ENCODE results near the gene CNTN1.
"Not testable (repeated sequence)": the region's sequence is repeated elsewhere in the genome, so short reads cannot be mapped to it uniquely, and the experiment has no call there.

Gene CNTN1

DNA sequence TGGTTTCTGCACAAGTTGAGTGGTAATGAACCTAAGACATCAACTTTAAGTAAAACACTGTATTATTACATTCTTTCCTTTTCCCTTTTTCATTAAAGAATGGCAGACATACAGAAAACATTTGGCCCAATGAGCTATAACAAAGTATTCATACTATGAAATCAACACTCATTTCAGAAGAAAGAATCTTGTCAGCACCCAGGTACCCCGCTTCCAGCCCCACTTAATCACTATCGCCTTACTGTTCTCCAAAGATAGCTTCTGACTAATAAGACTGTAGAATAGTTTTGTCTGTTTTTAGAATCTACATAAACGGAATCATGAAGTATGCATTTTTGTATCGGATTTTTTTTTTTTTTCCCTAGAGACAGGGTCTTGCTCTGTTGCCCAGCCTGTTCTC lies 9.5 kb downstream of the CNTN1 start:
- no peak for DNase-seq (ENCODE audit: low read depth)

DNA sequence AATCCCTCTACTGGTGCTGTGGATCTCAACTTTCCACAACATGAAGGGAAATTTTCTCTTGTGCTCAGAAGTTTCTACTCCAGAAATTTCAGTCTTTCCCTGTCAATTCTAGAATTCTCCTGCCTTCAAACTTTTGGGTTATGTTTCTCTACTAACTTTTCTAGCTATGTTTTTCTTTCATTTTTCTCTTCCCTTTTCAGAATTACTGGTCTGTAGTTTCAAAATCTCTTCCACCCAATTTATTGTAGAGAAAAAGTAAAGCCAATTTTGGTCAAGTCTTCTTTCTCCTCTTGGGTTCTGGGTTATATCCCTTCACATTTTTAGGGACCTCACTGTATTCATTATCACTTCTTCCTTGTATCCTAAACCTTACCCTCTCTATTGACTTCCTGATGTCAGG lies 18.9 kb downstream of the CNTN1 start:
- DNase-seq (ENCODE audit: low read depth): no peak

DNA sequence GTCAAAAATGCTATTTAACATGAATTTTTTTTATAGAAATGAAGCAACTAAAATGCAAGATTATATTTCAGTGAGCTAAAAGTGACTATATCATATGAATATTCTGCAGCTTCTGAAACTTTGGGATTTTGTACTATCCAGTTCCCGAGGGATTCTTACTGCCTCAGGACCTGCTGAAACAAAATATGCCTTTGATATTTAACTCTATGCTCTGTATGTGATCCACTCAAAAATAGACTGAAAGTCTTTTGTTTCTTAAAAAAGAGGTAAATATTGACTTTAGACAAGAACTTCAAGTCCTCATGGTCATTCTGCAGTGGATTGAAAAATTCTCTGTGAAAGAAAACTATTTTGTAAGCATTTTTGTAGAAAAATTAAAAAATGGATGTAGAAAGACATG lies 22.4 kb downstream of the CNTN1 start:
- no peak for DNase-seq (ENCODE audit: low read depth)

- DNase-seq (ENCODE audit: low read depth): no peak
Measured at GRCh38 chr12:40716037-40716436, 23.8 kb downstream of the CNTN1 start.

- no peak for DNase-seq (ENCODE audit: low read depth)
Measured at GRCh38 chr12:40717576-40717975, 25.3 kb downstream of the CNTN1 start.

GRCh38 chr12:40718878-40719372 lies 26.7 kb downstream of the CNTN1 start:
- DNase-seq (ENCODE audit: low read depth): no peak

DNA sequence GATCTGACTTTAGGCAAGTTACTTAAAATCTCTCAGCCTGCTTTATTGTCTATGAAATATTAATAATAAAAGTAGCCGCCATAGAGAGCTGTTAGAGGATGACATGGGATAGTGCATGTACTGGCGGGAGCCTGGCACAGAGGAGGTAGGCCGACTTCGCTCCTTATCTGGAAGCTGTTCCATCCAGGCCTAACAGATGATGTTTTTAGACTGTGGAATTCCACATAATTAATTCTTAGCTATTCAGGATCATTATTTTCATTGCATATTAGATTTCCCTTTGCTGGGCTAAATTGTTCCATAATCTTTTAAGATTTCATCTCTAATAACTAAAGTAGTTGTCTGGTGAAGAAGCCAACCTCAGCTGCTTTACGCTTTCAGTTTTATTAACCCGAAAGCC lies 30.8 kb downstream of the CNTN1 start:
- no peak for DNase-seq (ENCODE audit: low read depth)

DNA sequence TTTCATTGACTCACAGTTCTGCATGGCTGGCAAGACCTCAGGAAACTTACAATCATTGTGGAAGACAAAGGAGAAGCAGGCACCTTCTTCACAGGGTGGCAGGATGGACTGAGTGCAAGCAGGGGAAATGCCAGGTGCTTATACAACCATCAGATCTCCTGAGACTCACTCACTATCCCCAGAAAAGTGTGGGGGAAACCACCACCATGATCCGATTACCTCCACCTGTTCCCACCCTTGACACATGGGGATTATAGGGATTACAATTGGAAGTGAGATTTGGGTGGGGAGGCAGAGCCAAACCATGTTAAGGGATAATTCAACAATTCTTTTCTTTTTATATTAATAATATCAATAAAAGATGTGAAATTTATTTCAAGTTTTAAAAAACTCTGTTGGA lies 34.1 kb downstream of the CNTN1 start:
- no peak for DNase-seq (ENCODE audit: low read depth)

- no peak for DNase-seq (ENCODE audit: low read depth)
Measured at GRCh38 chr12:40727774-40728483, 35.7 kb downstream of the CNTN1 start.

DNA sequence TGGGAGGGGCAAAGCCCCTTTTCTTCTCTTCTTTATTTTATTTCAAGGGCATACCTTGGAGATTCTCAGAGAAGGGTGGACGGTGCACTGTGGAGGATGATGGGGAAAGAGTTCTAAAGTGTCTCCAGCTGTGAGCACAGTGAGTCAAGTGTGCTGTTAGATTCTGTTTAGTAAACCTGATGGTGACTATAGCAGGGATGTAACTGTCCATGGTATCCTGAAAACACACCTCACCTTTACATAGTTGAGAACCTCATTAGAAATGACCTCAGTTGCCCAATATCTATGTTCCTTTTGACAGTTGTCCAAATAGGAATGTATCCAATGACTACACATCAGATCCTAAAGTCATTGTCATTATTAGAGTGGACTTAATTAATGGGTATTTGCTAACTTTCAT lies 38.0 kb downstream of the CNTN1 start:
- DNase-seq (ENCODE audit: low read depth): no peak

DNA sequence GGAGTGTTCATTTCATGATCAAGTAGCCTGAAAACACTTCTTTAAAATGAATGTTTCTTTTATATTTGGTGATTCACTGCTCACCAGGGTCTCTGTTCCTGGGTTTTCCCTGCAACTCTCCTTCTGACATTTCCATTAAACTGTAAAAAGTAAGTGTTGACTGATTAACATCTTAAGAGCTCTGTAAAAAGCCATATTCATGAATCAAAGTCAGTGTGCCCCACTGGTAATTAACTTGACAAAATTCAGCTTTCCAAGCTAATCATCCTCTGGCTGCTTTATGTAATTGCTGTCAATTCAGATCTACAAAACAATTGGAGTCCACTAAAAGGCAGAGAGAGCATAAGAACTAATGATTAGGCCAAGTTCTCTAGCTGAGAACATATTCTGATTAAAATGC lies 41.6 kb downstream of the CNTN1 start:
- no peak for DNase-seq (ENCODE audit: low read depth)

- no peak for DNase-seq (ENCODE audit: low read depth)
Measured at GRCh38 chr12:40734276-40734675, 42.0 kb downstream of the CNTN1 start.

GRCh38 chr12:40735551-40736230 lies 43.5 kb downstream of the CNTN1 start:
- no peak for DNase-seq (ENCODE audit: low read depth)

DNA sequence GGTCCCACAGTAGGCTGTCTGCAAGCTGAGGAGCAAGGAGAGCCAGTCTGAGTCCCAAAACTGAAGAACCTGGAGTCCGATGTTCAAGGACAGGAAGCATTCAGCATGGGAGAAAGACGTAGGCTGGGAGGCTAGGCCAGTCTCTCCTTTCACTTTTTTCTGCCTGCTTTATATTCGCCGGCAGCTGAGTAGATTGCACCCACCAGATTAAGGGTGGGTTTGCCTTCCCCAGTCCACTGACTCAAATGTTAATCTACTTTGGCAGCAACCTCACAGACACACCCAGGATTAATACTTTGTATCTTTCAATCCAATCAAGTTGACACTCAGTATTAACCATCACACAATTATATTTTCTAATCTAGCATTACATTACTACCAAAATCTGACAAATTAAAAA lies 45.2 kb downstream of the CNTN1 start:
- DNase-seq (ENCODE audit: low read depth): not testable (repeated sequence)

GRCh38 chr12:40738856-40739255 lies 46.6 kb downstream of the CNTN1 start:
- no peak for DNase-seq (ENCODE audit: low read depth)

DNA sequence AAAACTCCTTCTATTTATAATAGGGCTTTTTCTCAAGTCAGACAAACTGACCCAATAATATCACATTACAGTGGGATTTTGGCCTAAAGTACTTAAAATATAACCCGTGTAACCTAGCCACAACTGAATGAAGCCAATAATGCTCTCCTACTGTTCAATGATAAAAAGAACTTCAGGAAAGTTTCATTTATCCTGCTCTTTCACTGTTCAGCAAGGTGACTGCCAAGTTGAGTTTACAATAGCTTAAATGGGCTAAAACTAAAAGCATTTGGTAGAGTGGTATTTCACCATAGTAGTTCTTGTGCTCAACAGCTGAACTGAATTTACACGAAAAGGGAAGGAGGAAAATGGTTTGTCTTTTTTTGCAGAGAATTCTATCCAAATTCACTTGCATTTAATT lies 49.8 kb downstream of the CNTN1 start:
- no peak for DNase-seq (ENCODE audit: low read depth)

GRCh38 chr12:40745386-40745785 lies 53.1 kb downstream of the CNTN1 start:
- no peak for DNase-seq (ENCODE audit: low read depth)

DNA sequence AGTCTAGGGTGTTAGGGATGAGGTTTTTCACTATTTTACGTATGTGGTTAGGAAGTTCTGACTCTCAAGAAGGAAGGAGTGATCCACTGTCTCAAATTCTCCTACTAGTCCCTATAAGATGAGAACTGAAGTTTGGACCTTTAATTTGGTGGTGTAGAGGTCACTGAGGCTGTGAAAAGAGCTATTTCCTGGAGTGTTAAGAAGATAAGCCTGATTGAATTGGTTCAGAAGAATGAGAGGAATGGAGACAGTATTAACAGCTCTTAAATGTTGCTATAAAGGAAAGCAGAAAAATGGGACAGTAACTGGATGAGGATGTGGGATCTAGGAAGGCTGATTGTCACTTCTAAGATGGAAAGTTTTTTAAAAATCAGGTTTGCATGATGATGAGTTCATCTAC lies 57.6 kb downstream of the CNTN1 start:
- no peak for DNase-seq (ENCODE audit: low read depth)

- no peak for DNase-seq (ENCODE audit: low read depth)
Measured at GRCh38 chr12:40752011-40752410, 59.8 kb downstream of the CNTN1 start.

GRCh38 chr12:40760821-40761220 lies 68.6 kb downstream of the CNTN1 start:
- DNase-seq (ENCODE audit: low read depth): no peak

DNA sequence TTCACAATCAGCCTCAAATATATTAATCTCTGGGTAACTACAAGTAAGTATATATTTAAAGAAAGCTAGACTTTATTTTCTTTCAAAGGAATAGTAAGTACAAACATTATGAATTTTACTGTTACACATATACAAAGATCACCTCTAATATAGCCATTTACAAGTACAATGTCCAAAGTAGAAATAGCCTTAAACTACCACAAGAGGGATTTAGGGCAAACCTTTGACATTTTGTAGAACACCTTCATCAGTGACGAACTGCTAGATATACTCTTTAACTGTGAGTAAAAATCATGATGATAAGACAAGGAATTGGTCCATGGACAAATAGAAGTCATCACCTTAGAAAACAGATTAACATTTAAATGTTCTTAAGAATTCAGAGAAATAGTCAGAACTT lies 69.8 kb downstream of the CNTN1 start:
- DNase-seq (ENCODE audit: low read depth): no peak

GRCh38 chr12:40768125-40768864 lies 76.1 kb downstream of the CNTN1 start:
- DNase-seq (ENCODE audit: low read depth): no peak

GRCh38 chr12:40769846-40770245 lies 77.6 kb downstream of the CNTN1 start:
- no peak for DNase-seq (ENCODE audit: low read depth)
